GM20431 (cell line): Measurements from ENCODE around the gene PARD3.
"Not testable (repeated sequence)": the region's sequence is repeated elsewhere in the genome, so short reads cannot be mapped to it uniquely, and the experiment has no call there.

Source experiments
- in situ Hi-C: fragments of 300-500 bp; cut with MseI, MboI; formaldehyde crosslinking; loops from one replicate; pipeline ENCODE4 v1.15.0; 2020; ENCODE audit warnings: low sequenced_read_pairs; ENCODE audit not compliant: unreplicated experiment

The PARD3 gene

GRCh38 chr10:34801097-34801733 is 13.9 kb downstream of the PARD3 start:
- in situ Hi-C loops = no loop called here

- in situ Hi-C loops = no loop called here
These were observed 14.5 kb downstream of the PARD3 start for GRCh38 chr10:34800624-34801023.

GRCh38 chr10:34798654-34799053 is 16.4 kb downstream of the PARD3 start:
- in situ Hi-C loops = no loop called here

- in situ Hi-C loops = no loop called here
These were observed 17.9 kb downstream of the PARD3 start for GRCh38 chr10:34797155-34797554.

GRCh38 chr10:34796133-34796532 is 19.0 kb downstream of the PARD3 start:
- in situ Hi-C loops = no loop called here

- in situ Hi-C loops = no loop called here
These were observed 19.8 kb downstream of the PARD3 start for GRCh38 chr10:34795334-34795733.

GRCh38 chr10:34794835-34795234 is 20.3 kb downstream of the PARD3 start:
- in situ Hi-C loops = no loop called here

GRCh38 chr10:34793581-34793980 is 21.5 kb downstream of the PARD3 start:
- in situ Hi-C loops = not testable (repeated sequence)

GRCh38 chr10:34792881-34793280 is 22.2 kb downstream of the PARD3 start:
- in situ Hi-C loops = no loop called here

- in situ Hi-C loops = no loop called here
These were observed 23.1 kb downstream of the PARD3 start for GRCh38 chr10:34791947-34792346.

- in situ Hi-C loops = no loop called here
These were observed 23.9 kb downstream of the PARD3 start for GRCh38 chr10:34791228-34791627.

- in situ Hi-C loops = no loop called here
These were observed 25.1 kb downstream of the PARD3 start for GRCh38 chr10:34789966-34790506.

- in situ Hi-C loops = no loop called here
These were observed 28.6 kb downstream of the PARD3 start for GRCh38 chr10:34786464-34786863.

GRCh38 chr10:34781711-34782110 is 33.4 kb downstream of the PARD3 start:
- in situ Hi-C loops = no loop called here

- in situ Hi-C loops = no loop called here
These were observed 34.2 kb downstream of the PARD3 start for GRCh38 chr10:34780818-34781380.

GRCh38 chr10:34778237-34778636 is 36.9 kb downstream of the PARD3 start:
- in situ Hi-C loops = no loop called here

- in situ Hi-C loops = no loop called here
These were observed 38.9 kb downstream of the PARD3 start for GRCh38 chr10:34776090-34776690.

- in situ Hi-C loops = no loop called here
These were observed 40.0 kb downstream of the PARD3 start for GRCh38 chr10:34775044-34775637.

GRCh38 chr10:34773636-34774630 is 41.2 kb downstream of the PARD3 start:
- in situ Hi-C loops = no loop called here

- in situ Hi-C loops = no loop called here
These were observed 43.6 kb downstream of the PARD3 start for GRCh38 chr10:34771525-34771924.
